Kidney epithelial cell (primary cell): ENCODE measurements around the gene SYT1. TPM values are rescaled to one million over a fixed set of nuclear protein-coding genes. Genes with fewer than 3 reads are reported as not detected.

Experiments used
- DNase-seq: peaks from one replicate; pipeline ENCODE4 v3.0.0-alpha.2; 2010; ENCODE audit warnings: low read depth
- H3K27me3 ChIP-seq: 2 replicates; pipeline ENCODE4 v1.6.0; 2011; ENCODE audit warnings: low read length; ENCODE audit not compliant: control insufficient read depth, insufficient read depth
- H3K36me3 ChIP-seq: 2 replicates; pipeline ENCODE4 v1.5.1; 2011; ENCODE audit warnings: low read length; ENCODE audit not compliant: control insufficient read depth, insufficient read depth
- H3K4me3 ChIP-seq: 2 replicates; pipeline ENCODE4 v1.5.1; 2011; ENCODE audit warnings: low read depth, mild to moderate bottlenecking, control low read depth, low read length
- CTCF ChIP-seq: IDR thresholded peaks from 2 replicates; pipeline ENCODE4 v1.5.1; 2011; ENCODE audit warnings: mild to moderate bottlenecking, moderate library complexity, low read length, control low read depth, inconsistent platforms; ENCODE audit not compliant: insufficient read depth, poor library complexity, severe bottlenecking
- total RNA-seq: library from RNA; depleted of rRNA; stranded (reverse); fragments of >200 nt; gene quantifications from 2 replicates; pipeline ENCODE4 v1.2.3, GENCODE V29; 2015

The SYT1 gene
- total RNA-seq, 1 donor from 2014 or later: 7.4 TPM

GRCh38 chr12:79415321-79415720, 550.7 kb downstream of the SYT1 start:
- no peak for TF ChIP-seq CTCF
- Histone ChIP-seq H3K27me3 (no peaks in the 10 kb centered on the region), H3K36me3 (no peaks in the 10 kb centered on the region), H3K4me3 (no peak overlapping the region)
- DNase-seq: no peak

GRCh38 chr12:79415746-79416435, 551.3 kb downstream of the SYT1 start:
- Histone ChIP-seq H3K27me3 (no peaks in the 10 kb centered on the region), H3K4me3 (no peak overlapping the region), H3K36me3 (no peaks in the 10 kb centered on the region)
- TF ChIP-seq CTCF: no peak
- no peak for DNase-seq

GRCh38 chr12:79420146-79420618, 555.6 kb downstream of the SYT1 start:
- Histone ChIP-seq H3K4me3 (no peak overlapping the region), H3K27me3 (no peaks in the 10 kb centered on the region), H3K36me3 (no peaks in the 10 kb centered on the region)
- TF ChIP-seq CTCF: peak; percentile 54
- DNase-seq: peak; percentile 73

GRCh38 chr12:79421236-79421740, 556.7 kb downstream of the SYT1 start:
- Histone ChIP-seq H3K4me3 (no peak overlapping the region), H3K27me3 (no peaks in the 10 kb centered on the region), H3K36me3 (no peaks in the 10 kb centered on the region)
- DNase-seq: no peak
- no peak for TF ChIP-seq CTCF

GRCh38 chr12:79422060-79422812, 557.7 kb downstream of the SYT1 start:
- Histone ChIP-seq H3K27me3 (no peaks in the 10 kb centered on the region), H3K36me3 (no peaks in the 10 kb centered on the region), H3K4me3 (no peak overlapping the region)
- no peak for DNase-seq
- no peak for TF ChIP-seq CTCF
